HEK293 (cell line): ENCODE measurements around the gene PDE6H.

ENCODE experiments used
- CTCF ChIA-PET: fragments of 350-600 bp; formaldehyde crosslinking; extraction: SDS; loops from one replicate; lab custom pipeline; 2021; ENCODE audit warnings: antibody characterized with exemption; lab: Yijun Ruan, JAX
- POLR2A ChIA-PET: fragments of 300-600 bp; formaldehyde crosslinking; extraction: SDS; loops from one replicate; lab custom pipeline; 2020; ENCODE audit warnings: antibody characterized with exemption, inconsistent platforms; lab: Yijun Ruan, JAX
- H3K27ac ChIP-seq: fragments of 200-500 bp; sonication (Bioruptor generic); 2 replicates; pipeline ENCODE4 v1.5.1; 2014; ENCODE audit warnings: low read depth, low read length, control low read depth, inconsistent platforms; ENCODE audit errors: extremely low read depth
- H3K36me3 ChIP-seq, 2 experiments: fragments of 200-500 bp in 1 of 2; sonication (Bioruptor generic) in 1 of 2; 1 replicate in 1 of 2; 2 replicates in 1 of 2; pipeline ENCODE4 v1.5.1; 2014 to 2017; ENCODE audit warnings: inconsistent platforms in 2 of 2, low read length in 2 of 2; ENCODE audit not compliant: control insufficient read depth in 2 of 2, insufficient read depth in 1 of 2
- H3K4me1 ChIP-seq: fragments of 200-500 bp; sonication (Bioruptor generic); 2 replicates; pipeline ENCODE4 v1.5.1; 2014; ENCODE audit warnings: mild to moderate bottlenecking, low read length, inconsistent platforms; ENCODE audit not compliant: control insufficient read depth, insufficient read depth
- H3K4me3 ChIP-seq: 2 replicates; pipeline ENCODE4 v1.5.1; 2011; ENCODE audit warnings: low read depth, mild to moderate bottlenecking, control low read depth, low read length, moderate library complexity
- H3K9me3 ChIP-seq: fragments of 200-500 bp; sonication (Bioruptor generic); 2 replicates; pipeline ENCODE4 v1.5.1; 2014; ENCODE audit warnings: low read depth, low read length, inconsistent platforms; ENCODE audit not compliant: control insufficient read depth, insufficient read depth
- HOXD13 ChIP-seq: sonication (generic); formaldehyde crosslinking; IDR thresholded peaks from 2 replicates; pipeline ENCODE4 v1.8.0; 2022; ENCODE audit warnings: missing genetic modification reagents, borderline replicate concordance
- KLF7 ChIP-seq: fragments of 450-650 bp; formaldehyde crosslinking; IDR thresholded peaks from 2 replicates; pipeline ENCODE4 v1.5.1; 2016; ENCODE audit warnings: missing biosample characterization, missing genetic modification characterization, borderline replicate concordance
- RBAK ChIP-seq: fragments of 450-650 bp; formaldehyde crosslinking; IDR thresholded peaks from 2 replicates; pipeline ENCODE4 v1.5.1; 2016; ENCODE audit warnings: missing biosample characterization, missing genetic modification characterization
- REPIN1 ChIP-seq: fragments of 450-650 bp; formaldehyde crosslinking; IDR thresholded peaks from 2 replicates; pipeline ENCODE4 v1.5.1; 2017; ENCODE audit warnings: missing biosample characterization, missing genetic modification characterization, low read depth
- SP3 ChIP-seq: fragments of 450-650 bp; formaldehyde crosslinking; IDR thresholded peaks from 2 replicates; pipeline ENCODE4 v1.5.1; 2016; ENCODE audit warnings: missing biosample characterization, missing genetic modification characterization
- YY1 ChIP-seq: fragments of 450-650 bp; formaldehyde crosslinking; IDR thresholded peaks from 2 replicates; pipeline ENCODE4 v1.5.1; 2018; ENCODE audit warnings: missing biosample characterization, missing genetic modification characterization
- YY2 ChIP-seq: fragments of 450-650 bp; formaldehyde crosslinking; IDR thresholded peaks from 2 replicates; pipeline ENCODE4 v1.5.1; 2016; ENCODE audit warnings: missing biosample characterization, missing genetic modification characterization
- ZBTB20 ChIP-seq: fragments of 450-650 bp; formaldehyde crosslinking; IDR thresholded peaks from 2 replicates; pipeline ENCODE4 v1.5.1; 2016; ENCODE audit warnings: missing biosample characterization, missing genetic modification characterization
- ZBTB8A ChIP-seq: fragments of 450-650 bp; formaldehyde crosslinking; IDR thresholded peaks from 2 replicates; pipeline ENCODE4 v1.5.1; 2016; ENCODE audit warnings: missing biosample characterization, missing genetic modification characterization
- ZNF10 ChIP-seq: fragments of 450-650 bp; formaldehyde crosslinking; IDR thresholded peaks from 2 replicates; pipeline ENCODE4 v1.5.1; 2017; ENCODE audit warnings: missing biosample characterization, missing genetic modification characterization
- ZNF449 ChIP-seq: fragments of 450-650 bp; formaldehyde crosslinking; IDR thresholded peaks from 2 replicates; pipeline ENCODE4 v1.5.1; 2017; ENCODE audit warnings: missing biosample characterization, mild to moderate bottlenecking, missing genetic modification characterization, moderate library complexity
- ZNF48 ChIP-seq: fragments of 450-650 bp; formaldehyde crosslinking; IDR thresholded peaks from 2 replicates; pipeline ENCODE4 v1.5.1; 2016; ENCODE audit warnings: missing biosample characterization, missing genetic modification characterization
- ZNF513 ChIP-seq: fragments of 450-650 bp; IDR thresholded peaks from 2 replicates; pipeline ENCODE4 v1.5.1; 2018; ENCODE audit warnings: missing biosample characterization, missing genetic modification characterization
- ZNF530 ChIP-seq: fragments of 450-650 bp; formaldehyde crosslinking; IDR thresholded peaks from 2 replicates; pipeline ENCODE4 v1.5.1; 2016; ENCODE audit warnings: low read depth, missing biosample characterization, missing genetic modification characterization
- ZNF558 ChIP-seq: fragments of 450-650 bp; formaldehyde crosslinking; IDR thresholded peaks from 2 replicates; pipeline ENCODE4 v1.5.1; 2016; ENCODE audit warnings: missing biosample characterization, missing genetic modification characterization
- ZNF596 ChIP-seq: fragments of 450-650 bp; IDR thresholded peaks from 2 replicates; pipeline ENCODE4 v1.5.0; 2018; ENCODE audit warnings: missing biosample characterization, mild to moderate bottlenecking, missing genetic modification characterization, moderate library complexity
- ZNF600 ChIP-seq: fragments of 450-650 bp; formaldehyde crosslinking; IDR thresholded peaks from 2 replicates; pipeline ENCODE4 v1.5.1; 2016; ENCODE audit warnings: missing biosample characterization, missing genetic modification characterization
- ZNF623 ChIP-seq: fragments of 450-650 bp; formaldehyde crosslinking; IDR thresholded peaks from 2 replicates; pipeline ENCODE4 v1.5.1; 2016; ENCODE audit warnings: missing biosample characterization, missing genetic modification characterization
- ZNF707 ChIP-seq: fragments of 450-650 bp; formaldehyde crosslinking; IDR thresholded peaks from 2 replicates; pipeline ENCODE4 v1.5.1; 2016; ENCODE audit warnings: missing biosample characterization, missing genetic modification characterization
- ZNF776 ChIP-seq: fragments of 450-650 bp; formaldehyde crosslinking; IDR thresholded peaks from 2 replicates; pipeline ENCODE4 v1.5.0; 2017; ENCODE audit warnings: missing biosample characterization, missing genetic modification characterization, borderline replicate concordance
- ZNF777 ChIP-seq: fragments of 450-650 bp; formaldehyde crosslinking; IDR thresholded peaks from 2 replicates; pipeline ENCODE4 v1.5.1; 2017; ENCODE audit warnings: missing biosample characterization, missing genetic modification characterization, borderline replicate concordance
- ZNF837 ChIP-seq: fragments of 450-650 bp; formaldehyde crosslinking; IDR thresholded peaks from 2 replicates; pipeline ENCODE4 v1.5.1; 2016; ENCODE audit warnings: missing biosample characterization, missing genetic modification characterization
- ZSCAN16 ChIP-seq: fragments of 450-650 bp; formaldehyde crosslinking; IDR thresholded peaks from 2 replicates; pipeline ENCODE4 v1.5.1; 2016; ENCODE audit warnings: missing biosample characterization, missing genetic modification characterization

PDE6H gene

DNA sequence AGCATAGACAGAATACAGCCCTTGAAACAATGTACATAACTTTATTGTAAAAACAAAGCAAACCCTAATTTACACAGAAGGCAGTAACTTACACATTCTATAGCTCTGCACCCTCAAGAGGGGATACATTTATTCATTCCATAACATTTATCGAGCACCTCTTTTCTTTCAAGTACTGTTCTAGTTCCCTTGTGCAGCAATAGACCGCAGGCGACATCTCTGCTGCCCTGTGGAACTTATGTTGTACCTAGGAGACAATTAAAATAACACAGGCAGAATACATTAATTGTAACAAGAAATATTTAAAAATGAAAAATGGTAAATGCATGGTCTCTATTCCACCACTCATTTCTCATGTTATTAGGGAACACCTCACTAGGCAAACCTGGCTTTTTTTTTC, 10.0 kb upstream of the PDE6H start:
- TF ChIP-seq SP3 (tag by site-specific recombination): no peak
- no peak for TF ChIP-seq ZNF777 (tag by site-specific recombination)
- no peak for TF ChIP-seq ZBTB8A
- no peak for TF ChIP-seq ZNF596 (tag by site-specific recombination)
- no peak for TF ChIP-seq HOXD13 (CRISPR knock-in tag)
- CTCF ChIA-PET: no interaction called here
- H3K4me3 ChIP-seq: no peak overlapping the region
- H3K9me3 ChIP-seq: no peaks in the 10 kb centered on the region
- no peaks in the 10 kb centered on the region for H3K36me3 ChIP-seq
- no peak overlapping the region for H3K27ac ChIP-seq
- no peaks in the 10 kb centered on the region for H3K4me1 ChIP-seq
- POLR2A ChIA-PET: no interaction called here

DNA sequence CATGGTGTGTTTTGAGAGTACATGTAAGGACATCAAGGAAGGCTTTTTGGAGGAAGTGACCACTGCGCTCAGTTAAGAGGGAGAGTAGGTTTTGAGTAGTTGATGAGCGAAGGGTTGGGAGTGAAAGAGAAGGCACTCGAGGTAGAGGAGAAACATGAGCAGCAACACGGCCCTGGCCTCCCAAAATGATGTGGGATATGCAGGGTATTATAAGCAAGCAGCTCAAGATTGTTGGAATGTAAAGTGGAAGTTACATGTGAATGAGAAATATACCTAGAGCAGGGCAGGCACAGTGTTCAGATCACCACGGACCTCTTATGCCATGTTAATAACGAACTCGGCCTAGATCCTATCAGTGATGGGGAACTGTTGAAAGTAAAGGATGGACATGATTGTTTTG, 9.3 kb upstream of the PDE6H start:
- H3K4me1 ChIP-seq: no peaks in the 10 kb centered on the region
- POLR2A ChIA-PET: no interaction called here
- no peaks in the 10 kb centered on the region for H3K36me3 ChIP-seq
- H3K27ac ChIP-seq: no peak overlapping the region
- no peaks in the 10 kb centered on the region for H3K9me3 ChIP-seq
- CTCF ChIA-PET: no interaction called here
- no peak overlapping the region for H3K4me3 ChIP-seq
- TF ChIP-seq KLF7 (tag by site-specific recombination) (no peak), ZNF600 (tag by site-specific recombination) (no peak), ZBTB20 (tag by site-specific recombination) (no peak), RBAK (tag by site-specific recombination) (no peak), ZNF623 (tag by site-specific recombination) (no peak), ZNF449 (tag by site-specific recombination) (no peak), ZNF48 (no peak), YY1 (tag by site-specific recombination) (no peak), ZNF10 (no peak)
- TF ChIP-seq, all 188 proteins: peak for 0

- H3K27ac ChIP-seq: no peak overlapping the region
- no peaks in the 10 kb centered on the region for H3K9me3 ChIP-seq
- no peaks in the 10 kb centered on the region for H3K36me3 ChIP-seq
- ChIA-PET POLR2A (no interaction called here), CTCF (no interaction called here)
- H3K4me3 ChIP-seq: no peak overlapping the region
- H3K4me1 ChIP-seq: no peaks in the 10 kb centered on the region
- no peak for TF ChIP-seq ZNF707 (tag by site-specific recombination)
- TF ChIP-seq ZNF513 (tag by site-specific recombination): no peak
- no peak for TF ChIP-seq ZNF776 (tag by site-specific recombination)
- no peak for TF ChIP-seq ZNF558 (tag by site-specific recombination)
- TF ChIP-seq ZNF837 (tag by site-specific recombination): no peak
- no peak for TF ChIP-seq ZSCAN16 (tag by site-specific recombination)
- TF ChIP-seq YY2 (tag by site-specific recombination): no peak
- TF ChIP-seq ZNF530 (tag by site-specific recombination): no peak
- TF ChIP-seq REPIN1 (tag by site-specific recombination): no peak
- TF ChIP-seq, all 188 proteins: peak for 0
Measured at GRCh38 chr12:14964406-14964805, 8.4 kb upstream of the PDE6H start.
